Tibial artery (tissue), 4 donors: Measurements from ENCODE around the gene TMCC1.
"Not testable (repeated sequence)": the region's sequence is repeated elsewhere in the genome, so short reads cannot be mapped to it uniquely, and the experiment has no call there.

Experiments
- DNase-seq, 2 donors: peaks; one replicate each; pipeline ENCODE4 v3.0.0-alpha.2; 2019
- H3K27ac ChIP-seq, 2 donors: fragments of 200-600 bp; sonication (generic) in 1 of 2; 1 replicate in 1 of 2; 2 replicates in 1 of 2; pipeline ENCODE4 v1.5.1; 2018 to 2019; ENCODE audit warnings: mild to moderate bottlenecking in 1 of 2
- H3K27me3 ChIP-seq, 2 donors: fragments of 200-600 bp; sonication (generic) in 1 of 2; one replicate each; pipeline versions ENCODE4 v1.5.1 to v1.6.0; 2016 to 2019
- H3K36me3 ChIP-seq, 3 donors: fragments of 200-600 bp; sonication (generic) in 2 of 3; one replicate each; pipeline ENCODE4 v1.5.1; 2016 to 2019; ENCODE audit warnings: mild to moderate bottlenecking in 2 of 3
- H3K4me1 ChIP-seq, 4 donors: fragments of 200-600 bp; sonication (generic) in 2 of 4; 1 replicate in 3 of 4; 2 replicates in 1 of 4; pipeline ENCODE4 v1.5.1; 2016 to 2019
- H3K4me3 ChIP-seq, 2 donors: fragments of 200-600 bp; sonication (generic) in 1 of 2; 1 replicate in 1 of 2; 2 replicates in 1 of 2; pipeline ENCODE4 v1.5.1; 2018 to 2019; ENCODE audit warnings: mild to moderate bottlenecking in 2 of 2
- H3K9me3 ChIP-seq, 3 donors: fragments of 200-600 bp; sonication (generic) in 1 of 3; one replicate each; pipeline ENCODE4 v1.5.1; 2016 to 2019
- CTCF ChIP-seq, 2 experiments: fragments of 200-600 bp in 1 of 2; fragments of 450-650 bp in 1 of 2; IDR thresholded peaks; one replicate each; pipeline ENCODE4 v1.5.1; 2017 to 2019; ENCODE audit warnings: antibody characterized with exemption in 2 of 2, mild to moderate bottlenecking in 1 of 2, moderate library complexity in 1 of 2
- intact Hi-C: fragments of 100-400 bp; cut with DNase I; formaldehyde crosslinking; loops from one replicate; pipeline ENCODE4 v1.15.0; 2023; ENCODE audit warnings: low total_unique reads

Gene TMCC1

GRCh38 chr3:129611812-129612533 lies 281.5 kb downstream of the TMCC1 start:
- peak in 1 of 2 donors; percentile 52 for DNase-seq
- TF ChIP-seq CTCF (IDR thresholded peaks at IDR 0.05): no peak
- H3K36me3 ChIP-seq: no peaks in the 10 kb centered on the region
- H3K9me3 ChIP-seq: no peaks in the 10 kb centered on the region
- H3K4me1 ChIP-seq: peaks cover 8 to 77% (median 59%) of the 10 kb centered on the region in 4 donors
- no peaks in the 10 kb centered on the region for H3K27me3 ChIP-seq
- no peak overlapping the region for H3K4me3 ChIP-seq
- H3K27ac ChIP-seq: peak overlapping the region; percentile 61 to 79
- intact Hi-C loops: loop anchor here (5.0 kb wide), 1 partner anchor 120 kb away; no protein-coding TSS in a partner anchor

GRCh38 chr3:129611446-129611800 lies 282.1 kb downstream of the TMCC1 start:
- intact Hi-C loops: loop anchor here (5.0 kb wide), 1 partner anchor 119 kb away; no protein-coding TSS in a partner anchor
- Histone ChIP-seq H3K9me3 (no peaks in the 10 kb centered on the region), H3K4me1 (peaks cover 8 to 72% (median 53%) of the 10 kb centered on the region in 4 donors), H3K27ac (peak overlapping the region; percentile 61 to 79), H3K36me3 (no peaks in the 10 kb centered on the region), H3K4me3 (no peak overlapping the region), H3K27me3 (no peaks in the 10 kb centered on the region)
- DNase-seq: no peak
- no peak for TF ChIP-seq CTCF (IDR thresholded peaks at IDR 0.05)

- Histone ChIP-seq H3K4me1 (peaks cover 8 to 67% (median 50%) of the 10 kb centered on the region in 4 donors), H3K27ac (peak overlapping the region in 1 of 2 donors; percentile 79)
- H3K36me3 ChIP-seq, H3K27me3 ChIP-seq, H3K9me3 ChIP-seq, H3K4me3 ChIP-seq, DNase-seq: not testable (repeated sequence)
- intact Hi-C loops: loop anchor here (5.0 kb wide), 1 partner anchor 119 kb away; no protein-coding TSS in a partner anchor
These were observed 282.6 kb downstream of the TMCC1 start for GRCh38 chr3:129610794-129611445.

GRCh38 chr3:129610276-129610675 lies 283.2 kb downstream of the TMCC1 start:
- no peak for TF ChIP-seq CTCF (IDR thresholded peaks at IDR 0.05)
- no peaks in the 10 kb centered on the region for H3K36me3 ChIP-seq
- no peak for DNase-seq
- H3K4me1 ChIP-seq: peaks cover 8 to 60% (median 50%) of the 10 kb centered on the region in 4 donors
- intact Hi-C loops: loop anchor here (5.0 kb wide), 1 partner anchor 118 kb away; no protein-coding TSS in a partner anchor
- peak overlapping the region; percentile 85 to 99 for H3K27ac ChIP-seq
- H3K27me3 ChIP-seq: no peaks in the 10 kb centered on the region
- H3K4me3 ChIP-seq: no peak overlapping the region
- H3K9me3 ChIP-seq: no peaks in the 10 kb centered on the region

GRCh38 chr3:129609591-129610182 lies 283.8 kb downstream of the TMCC1 start:
- H3K4me1 ChIP-seq: peaks cover 8 to 57% (median 52%) of the 10 kb centered on the region in 4 donors
- peak overlapping the region; percentile 85 to 99 for H3K27ac ChIP-seq
- no peaks in the 10 kb centered on the region for H3K27me3 ChIP-seq
- intact Hi-C loops: loop anchor here (5.0 kb wide), 1 partner anchor 117 kb away; no protein-coding TSS in a partner anchor
- no peaks in the 10 kb centered on the region for H3K9me3 ChIP-seq
- H3K4me3 ChIP-seq: no peak overlapping the region
- no peak for TF ChIP-seq CTCF (IDR thresholded peaks at IDR 0.05)
- no peaks in the 10 kb centered on the region for H3K36me3 ChIP-seq
- DNase-seq: no peak
